ENCODE results near the gene ATG13.
"Not testable (repeated sequence)": the region's sequence is repeated elsewhere in the genome, so short reads cannot be mapped to it uniquely, and the experiment has no call there.

ATG13 gene

DNA sequence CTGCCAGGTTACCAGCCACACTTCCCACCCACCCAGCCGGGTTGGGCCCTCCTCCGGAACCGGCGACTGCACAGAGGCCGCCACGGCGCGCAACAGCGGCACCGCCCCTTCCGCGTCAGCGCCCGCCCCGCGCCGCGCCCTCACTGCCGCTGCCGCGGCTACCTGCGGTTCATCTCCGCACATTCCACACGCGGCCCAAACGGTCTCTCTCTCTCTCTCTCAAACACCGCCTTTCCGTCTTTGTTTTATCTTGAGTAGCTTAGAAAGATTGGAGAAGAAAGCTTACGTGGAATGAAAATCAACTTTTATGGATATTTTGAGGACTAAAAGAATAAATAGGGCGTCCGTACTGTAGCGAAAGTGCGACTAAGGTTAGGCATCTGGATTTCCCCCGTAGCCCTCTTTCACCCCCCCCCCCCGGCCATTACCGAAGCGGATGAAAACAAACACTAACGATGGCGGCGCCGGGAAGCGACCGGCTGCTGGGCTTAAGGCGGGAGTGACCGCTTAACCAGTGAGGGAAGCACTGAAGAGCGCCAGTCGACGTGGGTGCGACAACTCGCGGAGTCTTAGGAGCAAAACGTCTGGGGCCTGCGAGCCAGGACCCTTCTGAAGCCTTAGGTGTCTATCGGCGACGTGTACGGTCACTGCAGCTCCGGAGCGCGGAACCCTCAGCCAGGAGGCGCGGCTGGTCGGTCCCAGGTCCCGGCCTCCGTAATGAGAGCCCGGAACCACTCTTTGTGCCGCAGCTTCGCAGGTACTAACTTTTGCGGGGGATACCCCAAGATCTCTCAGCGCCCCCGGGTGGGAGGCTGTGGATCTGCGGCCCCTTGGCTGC lies at the start of gene ATG13, which contains the start of gene HARBI1:
ATG13 (plus strand) TSS at position 420 of the 838 bp plus-strand sequence. CDS start 26,739 bp downstream, outside the sequence.
HARBI1 (minus strand) TSS at position 94 of the 838 bp plus-strand sequence. CDS start 990 bp downstream, outside the sequence.
- peak; percentile 89 for DNase-seq

DNA sequence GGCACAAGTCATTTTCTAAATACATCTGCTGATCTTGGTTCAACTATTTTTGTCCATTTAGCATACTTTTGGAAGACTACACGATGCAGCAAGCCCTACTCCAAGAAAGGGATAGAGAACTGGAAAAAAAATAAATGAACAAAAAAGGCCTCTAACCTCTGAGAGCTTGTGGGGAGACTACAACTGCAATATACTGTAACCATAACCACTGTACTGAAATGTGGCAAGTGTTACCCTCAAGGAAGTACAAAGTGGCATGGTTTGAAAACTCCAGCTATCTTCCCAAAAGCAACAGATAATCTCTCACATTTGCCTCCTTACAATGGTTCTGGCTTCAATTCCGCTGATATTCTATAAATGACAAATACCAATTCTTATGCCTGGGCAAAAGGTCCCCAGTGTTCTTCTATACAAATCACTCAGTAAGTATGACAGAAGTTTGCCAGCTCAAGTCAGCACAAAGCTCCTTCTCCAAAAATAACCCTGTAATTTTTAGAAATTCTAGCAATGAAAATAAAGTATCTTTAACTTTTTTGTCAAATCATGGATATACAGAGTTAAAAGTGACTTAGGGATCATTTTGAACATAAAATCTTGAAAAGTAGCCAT lies 46.5 kb upstream of the ATG13 start:
- no peak for DNase-seq

DNA sequence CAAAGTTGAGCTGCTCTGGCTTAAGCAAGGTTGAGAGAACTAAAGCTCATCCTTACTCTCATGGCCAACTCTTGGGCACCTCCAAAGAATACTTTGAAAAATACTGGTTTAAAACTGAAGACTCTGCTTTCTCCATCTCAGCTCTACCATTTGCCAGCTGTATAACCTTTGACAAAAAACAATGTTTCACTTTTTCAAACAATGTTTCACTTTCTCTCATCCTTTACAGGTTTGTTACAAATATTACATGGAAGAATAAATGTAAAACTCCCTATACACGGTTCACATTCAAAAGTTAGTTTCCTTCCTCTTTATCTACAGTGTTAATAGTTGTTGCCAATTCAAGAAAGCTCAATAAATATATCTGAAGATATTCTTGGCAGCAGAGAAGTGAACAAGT lies 42.7 kb upstream of the ATG13 start:
- DNase-seq = no peak

DNA sequence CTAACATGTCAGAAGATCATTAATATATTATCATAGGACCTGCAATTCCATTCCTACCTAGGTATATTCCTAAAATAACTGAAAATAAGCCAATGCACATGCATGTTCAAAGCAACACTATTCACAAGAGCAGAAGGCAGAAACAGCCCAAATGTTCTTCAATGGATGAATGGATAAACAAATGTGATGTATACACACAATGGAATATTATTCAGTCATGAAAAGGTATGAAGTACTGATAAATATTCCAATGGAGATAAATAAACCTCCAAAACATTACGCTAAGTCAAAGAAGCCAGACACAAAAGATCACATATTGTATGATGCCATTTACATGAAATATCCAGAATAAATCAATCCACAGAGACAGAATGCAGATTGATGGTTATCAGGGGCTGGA lies 40.3 kb upstream of the ATG13 start:
- no peak for DNase-seq

DNA sequence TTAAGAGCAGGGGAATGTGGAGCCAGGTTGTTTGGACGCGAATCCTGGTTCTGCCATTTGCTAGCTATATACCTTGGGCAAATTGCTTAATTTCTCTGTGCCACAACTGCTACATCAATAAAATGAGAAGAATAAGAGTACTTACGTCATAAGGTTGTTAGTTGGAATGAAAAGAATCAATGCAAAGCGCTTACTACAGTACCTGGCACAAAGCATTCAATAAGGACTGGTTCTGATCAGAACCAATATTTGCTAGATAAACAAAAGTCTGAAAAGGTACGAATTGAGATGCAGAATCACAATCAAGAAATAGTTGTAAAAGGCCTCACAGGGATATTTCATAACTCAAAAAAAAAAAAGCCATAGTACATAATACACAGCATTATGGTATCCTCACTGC lies 34.8 kb upstream of the ATG13 start:
- no peak for DNase-seq

DNA sequence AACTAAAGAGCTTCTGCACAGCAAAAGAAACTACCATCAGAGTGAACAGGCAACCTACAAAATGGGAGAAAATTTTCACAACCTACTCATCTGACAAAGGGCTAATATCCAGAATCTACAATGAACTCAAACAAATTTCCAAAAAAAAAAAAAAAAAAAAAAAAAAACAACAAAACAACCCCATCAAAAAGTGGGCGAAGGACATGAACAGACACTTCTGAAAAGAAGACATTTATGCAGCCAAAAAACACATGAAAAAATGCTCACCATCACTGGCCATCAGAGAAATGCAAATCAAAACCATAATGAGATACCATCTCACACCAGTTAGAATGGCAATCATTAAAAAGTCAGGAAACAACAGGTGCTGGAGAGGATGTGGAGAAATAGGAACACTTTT lies 33.8 kb upstream of the ATG13 start:
- DNase-seq = not testable (repeated sequence)

DNA sequence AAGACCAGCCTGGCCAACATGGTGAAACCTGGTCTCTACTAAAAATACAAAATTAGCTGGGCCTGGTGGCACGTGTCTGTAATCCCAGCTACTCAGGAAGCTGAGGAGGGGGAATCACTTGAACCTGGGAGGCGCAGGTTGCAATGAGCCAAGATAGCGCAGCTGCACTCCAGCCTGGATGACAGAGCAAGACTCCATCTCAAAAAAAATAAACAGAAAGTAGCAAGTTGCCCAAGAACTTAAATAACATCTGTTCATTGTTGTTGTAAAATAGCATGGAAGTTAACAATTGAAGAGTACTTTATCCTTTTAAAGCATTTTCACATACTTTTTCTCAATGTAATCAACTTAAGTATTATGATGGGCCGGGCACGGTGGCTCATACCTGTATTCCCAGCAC lies 29.2 kb upstream of the ATG13 start:
- DNase-seq = no peak

DNA sequence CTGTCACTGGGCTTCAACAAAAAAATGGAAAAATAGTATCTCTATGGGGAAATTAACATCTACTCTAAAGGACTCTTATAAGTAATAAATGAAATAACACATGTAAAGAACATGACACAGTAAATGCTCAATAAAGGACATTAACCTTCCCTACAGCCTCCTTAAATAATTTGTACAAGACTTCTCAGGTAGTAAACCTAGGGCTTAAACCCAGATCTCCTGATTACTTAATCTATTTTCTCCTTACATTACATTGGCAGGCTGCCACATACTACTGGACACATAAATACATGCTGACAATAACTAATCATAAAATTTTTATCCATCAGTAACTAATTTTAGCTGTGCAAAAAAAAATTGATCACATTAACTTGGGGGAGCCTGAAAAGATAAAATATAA lies 28.4 kb upstream of the ATG13 start:
- no peak for DNase-seq

DNA sequence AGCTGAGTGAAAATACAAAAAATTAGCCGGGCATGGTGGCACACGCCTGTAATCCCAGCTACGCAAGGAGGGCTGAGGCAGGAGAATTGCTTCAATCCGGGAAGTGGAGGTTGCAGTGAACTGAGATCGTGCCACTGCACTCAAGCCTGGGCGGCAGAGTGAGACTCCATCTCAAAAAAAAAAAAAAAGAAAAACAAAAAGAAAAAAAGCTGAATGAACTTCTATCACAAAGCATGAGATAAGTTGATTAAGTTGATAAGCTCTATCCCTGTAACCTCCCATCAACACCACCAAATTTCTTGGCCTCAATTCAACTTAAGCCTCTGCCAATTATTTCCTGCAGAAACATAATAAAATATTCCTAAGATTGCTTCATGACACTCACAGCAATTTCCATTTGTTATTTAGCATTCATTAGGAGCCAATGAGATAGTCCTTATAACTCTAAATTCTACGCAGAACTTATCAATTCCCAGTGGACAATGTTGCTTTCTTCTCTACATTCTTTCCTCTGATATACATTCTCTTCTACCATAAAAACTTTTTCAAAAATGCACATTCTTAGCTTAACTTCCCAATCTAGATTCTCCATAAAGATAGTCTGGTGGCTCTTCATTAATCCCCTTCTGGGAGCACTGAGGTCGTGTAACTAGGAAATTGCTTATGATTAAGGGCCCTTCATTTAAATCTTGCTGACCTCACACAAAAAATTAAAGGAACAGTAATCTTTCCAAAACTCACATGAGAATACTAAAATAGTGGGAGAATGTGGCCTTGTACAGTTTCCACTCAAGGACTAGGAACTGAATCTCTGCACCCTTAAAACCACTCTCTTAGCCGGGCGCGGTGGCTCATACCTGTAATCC lies 26.4 kb upstream of the ATG13 start:
- no peak for DNase-seq

DNA sequence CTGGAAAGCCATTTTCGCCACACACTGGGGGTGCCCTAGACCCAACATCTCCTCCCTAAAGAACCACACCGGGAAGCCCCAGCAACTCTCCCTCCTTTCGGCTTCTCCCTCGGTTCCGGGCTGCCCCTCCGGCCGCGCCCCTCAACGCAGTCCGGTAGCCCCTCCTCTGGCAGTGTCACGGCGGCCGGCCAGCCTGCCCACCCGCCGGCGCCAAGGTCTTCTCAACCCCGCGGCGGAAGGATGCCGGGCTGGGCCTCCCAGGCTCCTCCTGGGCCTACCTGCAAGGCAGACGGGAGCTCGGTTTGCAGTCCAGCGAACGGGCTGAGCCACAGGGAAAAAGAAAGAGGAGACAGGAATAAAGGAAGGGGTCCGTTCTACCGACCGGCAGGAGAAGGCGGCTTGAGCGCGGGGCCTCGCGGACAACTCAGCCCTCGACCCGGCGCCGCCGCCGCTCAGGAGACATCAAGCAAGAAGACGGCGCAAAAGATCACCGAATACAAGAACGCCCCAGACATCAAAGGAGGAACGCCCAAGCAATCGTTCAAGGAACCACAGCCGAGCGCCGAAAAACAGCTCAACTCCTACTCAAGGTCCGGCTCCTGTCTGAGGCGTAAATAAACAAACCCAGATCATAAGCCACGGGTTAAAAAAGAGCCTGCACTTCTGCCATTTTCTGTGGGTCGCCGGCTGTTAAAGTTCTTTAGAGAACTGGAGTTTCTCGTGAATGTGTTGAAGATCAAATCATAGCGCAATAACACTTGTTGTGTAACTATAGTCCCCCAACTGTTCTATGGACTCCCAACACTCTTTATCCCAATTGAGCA lies 23.6 kb upstream of the ATG13 start, which contains the start of gene AMBRA1:
AMBRA1 (minus strand) TSS at position 474 of the 824 bp plus-strand sequence. CDS start 45,643 bp downstream, outside the sequence.
- peak; percentile 96 for DNase-seq

DNA sequence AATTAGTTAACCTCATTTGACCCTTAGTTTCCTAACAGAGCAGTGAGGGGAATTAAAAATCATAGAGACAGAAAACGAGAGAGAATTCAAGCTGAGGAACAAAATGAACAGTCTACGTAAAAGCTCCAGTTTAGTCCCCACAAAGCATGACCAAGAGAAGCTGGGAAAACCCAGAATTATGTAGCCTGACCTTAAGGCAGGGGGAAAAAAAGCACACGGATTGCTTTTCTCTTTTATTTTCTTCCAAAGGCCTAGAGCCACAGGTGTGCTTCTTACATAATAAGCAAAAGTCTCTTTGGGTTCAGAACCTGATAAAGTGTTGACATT lies 23.0 kb upstream of the ATG13 start:
- DNase-seq = no peak

DNA sequence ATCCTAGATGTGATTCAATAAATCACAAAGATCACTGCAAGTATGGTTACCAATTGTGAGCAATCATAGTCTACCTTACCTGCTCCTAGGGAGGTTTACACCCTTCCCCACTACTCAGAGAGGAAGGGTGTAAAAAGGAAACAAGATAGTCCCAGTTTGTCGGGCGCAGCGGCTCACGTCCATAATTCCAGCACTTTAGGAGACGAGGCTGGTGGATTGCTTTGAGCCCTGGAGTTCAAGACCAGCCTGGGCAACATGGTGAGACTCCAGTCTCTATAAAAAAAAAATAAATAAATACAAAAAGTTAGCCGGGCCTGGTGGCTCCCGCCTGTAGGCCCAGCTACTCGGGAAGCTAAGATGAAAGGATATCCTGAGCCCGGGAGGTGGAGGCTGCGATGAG lies 22.6 kb upstream of the ATG13 start:
- DNase-seq = no peak

DNA sequence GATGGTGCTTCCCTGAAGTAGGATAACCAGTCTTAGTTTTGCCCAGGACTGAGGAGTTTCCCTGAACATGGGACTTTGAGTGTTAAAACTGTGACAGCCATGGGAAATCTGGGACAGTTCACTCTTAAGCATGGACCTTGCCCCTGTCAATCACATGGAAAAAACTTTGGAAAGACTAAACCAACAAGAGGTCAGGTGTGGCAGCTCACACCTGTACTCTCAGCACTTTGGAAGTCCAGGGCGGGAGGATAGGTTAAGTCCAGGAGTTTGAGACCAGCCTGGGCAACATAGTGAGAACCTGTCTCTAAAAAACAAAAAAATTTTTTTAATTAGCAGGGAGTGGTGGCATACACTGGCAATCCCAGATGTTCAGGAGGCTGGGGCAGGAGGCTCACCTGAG lies 20.2 kb upstream of the ATG13 start:
- no peak for DNase-seq

DNA sequence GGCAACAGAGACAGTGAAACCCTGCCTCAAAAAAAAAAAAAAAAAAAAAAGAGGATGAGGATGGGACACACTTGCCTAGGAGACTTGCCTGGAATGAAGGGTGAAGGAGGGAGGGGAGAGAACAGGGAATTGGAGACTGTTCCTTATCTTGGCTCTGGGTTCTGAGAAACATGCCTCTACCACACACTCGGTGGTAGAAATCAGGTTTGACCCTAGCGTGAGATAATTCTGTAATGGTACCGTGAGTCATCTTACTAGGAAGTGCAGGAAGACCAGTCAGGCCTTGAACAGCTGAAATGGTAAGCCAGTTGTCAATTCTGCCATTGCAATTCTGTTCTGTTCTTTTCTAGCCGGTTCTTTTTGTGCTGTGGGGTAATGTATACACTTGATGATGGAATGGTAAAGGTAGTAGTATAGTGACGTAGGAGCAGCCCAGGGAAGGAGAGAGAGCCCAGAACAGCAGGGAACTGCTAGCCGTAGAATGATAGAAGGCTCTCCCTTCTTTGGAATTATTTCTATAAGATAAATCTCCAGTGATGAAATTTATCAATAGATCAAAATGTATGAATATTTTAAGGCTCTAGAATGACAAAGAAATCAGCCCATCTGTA lies 19.6 kb upstream of the ATG13 start:
- no peak for DNase-seq

DNA sequence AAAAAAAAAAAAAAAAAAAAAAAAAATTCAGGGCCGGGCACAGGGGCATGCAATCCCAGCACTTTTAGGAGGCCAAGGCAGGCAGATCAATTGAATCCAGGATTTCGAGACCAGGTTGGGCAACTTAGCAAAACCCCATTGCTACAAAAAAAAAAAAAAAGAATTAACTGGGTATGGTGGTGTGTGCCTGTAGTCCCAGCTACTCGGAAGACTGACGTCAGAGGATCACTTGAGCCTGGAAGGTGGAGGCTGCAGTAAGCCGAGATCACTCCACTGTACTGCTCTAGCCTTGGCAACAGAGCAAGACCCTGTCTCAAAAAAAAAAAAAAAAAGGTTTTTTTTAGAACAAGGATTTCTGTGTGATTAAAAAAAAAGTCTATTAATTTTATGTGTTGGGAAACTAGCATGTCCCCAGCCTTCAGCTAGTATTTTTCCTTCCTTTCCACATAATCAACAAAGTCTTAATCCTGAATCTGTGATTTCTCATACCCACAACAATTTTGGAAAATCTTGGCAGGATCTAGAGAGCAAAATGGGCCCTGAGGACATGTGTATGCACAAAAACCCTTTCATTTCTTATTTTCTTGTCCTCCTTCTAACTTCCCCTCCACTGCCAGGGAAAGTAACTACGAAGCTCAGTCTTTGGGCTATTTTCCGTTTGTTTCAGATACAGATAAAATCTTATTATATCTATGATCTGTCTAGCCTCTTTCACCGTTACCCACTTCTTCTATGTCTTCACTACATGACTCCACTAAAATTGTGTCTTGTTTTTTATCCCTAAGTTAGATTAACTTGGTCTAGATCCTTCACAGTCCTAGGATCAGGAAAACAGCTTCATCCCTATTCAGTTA lies 17.8 kb upstream of the ATG13 start:
- no peak for DNase-seq

DNA sequence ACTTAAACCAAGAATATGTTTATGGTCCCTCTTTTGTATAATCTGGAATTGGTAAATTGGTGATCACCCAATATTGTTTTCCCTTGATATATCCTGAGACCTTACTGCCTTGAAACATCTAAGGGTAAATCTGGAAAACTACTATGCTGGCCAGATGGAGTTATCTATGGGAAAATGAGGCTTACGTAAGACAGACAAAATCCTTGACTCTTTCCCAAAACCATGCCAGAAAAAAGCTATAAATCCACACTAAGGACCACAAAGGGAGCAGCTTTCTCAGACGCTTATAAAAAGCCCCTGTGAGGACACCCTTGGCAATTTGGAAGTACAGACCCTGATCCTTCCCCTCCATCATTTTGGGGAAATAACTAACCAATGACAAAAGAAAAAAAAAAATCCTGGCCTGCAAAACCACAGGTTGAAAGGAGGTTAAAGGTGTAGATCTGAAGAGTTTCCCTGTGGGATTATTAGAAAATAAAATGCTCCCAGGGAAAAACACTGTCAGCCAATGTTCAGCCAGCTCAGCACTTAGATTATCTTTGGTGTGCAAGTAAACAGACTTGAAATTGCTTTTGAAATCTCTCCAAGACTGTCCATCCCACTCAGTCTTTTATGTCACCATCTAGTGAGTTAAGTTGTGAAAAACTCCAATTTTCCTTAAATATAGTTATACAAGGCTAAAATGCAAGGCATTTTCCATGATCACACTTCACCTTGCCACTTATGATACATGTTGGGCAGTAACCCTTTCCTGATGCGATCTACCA lies 17.0 kb upstream of the ATG13 start:
- DNase-seq = no peak

DNA sequence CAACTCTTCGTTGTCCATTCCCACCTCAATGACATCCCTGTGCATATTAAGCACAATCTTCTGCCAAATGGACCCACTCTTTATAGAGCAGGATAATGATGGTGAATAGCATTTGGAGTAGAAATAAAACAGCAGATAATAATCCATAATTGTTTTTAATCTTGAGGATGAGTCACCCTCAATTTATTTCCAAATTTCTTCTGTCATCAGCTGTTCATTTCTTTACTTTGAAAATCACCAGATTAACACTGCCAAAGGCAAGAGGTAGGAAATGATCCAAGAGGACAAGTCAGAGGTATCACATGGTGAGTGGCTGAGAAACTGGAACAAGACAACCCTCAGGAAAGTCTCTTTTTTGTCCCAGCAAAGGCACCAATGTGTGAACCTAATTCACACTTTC lies 16.2 kb upstream of the ATG13 start:
- DNase-seq = no peak

DNA sequence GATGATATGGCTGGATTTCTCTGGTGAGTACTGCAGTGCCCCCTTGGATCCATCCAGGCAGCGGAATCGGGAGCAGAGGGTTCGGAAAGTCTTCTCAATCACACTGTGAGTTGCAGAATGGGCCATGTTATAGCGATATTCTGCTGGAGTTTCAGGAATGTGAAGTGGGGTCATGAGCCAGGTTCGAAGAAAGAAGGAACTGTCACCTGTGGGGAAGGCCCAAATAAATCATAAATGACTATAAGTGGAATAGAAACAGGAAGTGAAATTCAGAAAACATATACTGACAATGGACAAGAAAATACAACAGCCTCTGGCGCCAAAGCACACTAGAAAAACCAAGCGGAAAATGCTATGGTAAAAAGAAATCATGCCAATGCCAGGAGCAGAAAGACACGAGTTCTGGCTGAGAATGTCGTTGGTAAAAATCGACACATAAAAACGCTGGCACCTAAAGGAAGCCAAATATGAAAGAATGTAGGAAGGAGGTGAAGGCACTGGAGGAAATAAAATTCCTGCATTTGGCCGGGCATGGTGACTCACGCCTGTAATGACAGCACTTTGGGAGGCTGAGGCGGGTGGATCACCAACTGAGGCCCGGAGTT lies 13.5 kb upstream of the ATG13 start:
- no peak for DNase-seq

DNA sequence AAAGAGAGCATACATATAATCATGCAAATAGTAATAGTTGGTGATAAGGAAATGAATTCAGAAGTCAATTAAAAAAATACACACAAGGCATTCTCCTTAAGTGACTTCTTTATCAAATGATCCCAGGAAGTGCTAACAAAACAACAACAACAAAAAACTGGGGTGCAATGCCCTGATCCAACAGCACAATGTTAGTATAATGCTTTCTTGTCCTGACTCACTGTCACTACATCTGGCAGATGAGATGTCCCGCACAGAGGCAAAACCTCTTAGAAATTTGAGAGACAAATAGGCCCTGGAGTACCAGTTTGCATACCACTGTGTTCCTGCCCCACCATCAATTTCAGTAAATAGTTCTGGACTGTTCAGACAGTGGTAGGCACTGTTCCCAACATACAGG lies 12.6 kb upstream of the ATG13 start:
- DNase-seq = no peak

DNA sequence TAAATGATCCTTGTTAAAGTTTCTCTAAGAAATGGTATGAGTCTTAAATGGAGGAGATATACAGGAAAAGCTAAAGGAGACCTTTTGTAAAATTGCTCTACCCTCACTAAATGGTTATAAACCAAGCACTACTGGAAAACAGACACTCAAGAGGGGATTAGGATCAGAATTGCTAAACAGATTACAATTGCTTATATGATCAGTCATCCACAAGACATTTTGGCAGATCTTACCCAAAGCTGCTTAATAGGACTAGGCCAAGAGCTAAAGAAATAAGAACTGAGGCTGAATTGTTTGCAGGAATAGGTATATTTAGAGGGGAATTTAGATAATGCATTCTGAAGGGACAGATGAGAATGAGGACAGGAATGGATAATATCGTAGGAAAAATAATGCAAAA lies 9.8 kb upstream of the ATG13 start:
- no peak for DNase-seq
